SU-DHL-6 (cell line): ENCODE results near the gene DARS2.

ENCODE experiments used
- EZH2phosphoT487 ChIP-seq: fragments of 200-600 bp; sonication (generic), shearing (Covaris generic); conservative IDR thresholded peaks from 2 replicates; pipeline ENCODE4 v1.6.1; 2018; ENCODE audit warnings: mild to moderate bottlenecking, antibody characterized with exemption, low read length, moderate library complexity, mixed read lengths
- TF ChIP-seq, protein P1 (sequence below): fragments of 200-600 bp; sonication (generic); IDR thresholded peaks from one replicate; pipeline ENCODE4 v1.5.1; 2017; ENCODE audit warnings: antibody characterized with exemption, mild to moderate bottlenecking, low read length, moderate library complexity; ENCODE audit not compliant: insufficient read depth, poor library complexity, severe bottlenecking

DNA sequence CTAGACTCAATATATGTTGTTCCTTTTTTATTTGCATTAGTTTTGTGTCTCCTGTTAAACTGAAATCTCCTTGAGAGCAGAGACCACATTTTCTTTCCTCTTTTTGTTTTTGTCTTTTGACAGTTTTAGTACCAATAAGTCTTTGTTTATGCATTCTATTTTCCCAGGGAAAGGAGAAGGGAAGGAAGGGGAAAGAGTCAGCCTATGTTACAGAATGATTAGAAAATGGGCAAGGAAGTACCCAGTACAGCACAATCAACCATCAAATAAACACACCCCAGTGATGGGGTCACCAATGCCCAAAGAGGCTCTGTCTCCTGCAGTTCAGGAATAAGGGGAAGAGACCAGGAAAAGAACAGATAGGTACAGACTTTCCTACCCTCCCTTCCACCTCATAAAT, 53.8 kb downstream of the DARS2 start:
- TF ChIP-seq, protein P1, sequence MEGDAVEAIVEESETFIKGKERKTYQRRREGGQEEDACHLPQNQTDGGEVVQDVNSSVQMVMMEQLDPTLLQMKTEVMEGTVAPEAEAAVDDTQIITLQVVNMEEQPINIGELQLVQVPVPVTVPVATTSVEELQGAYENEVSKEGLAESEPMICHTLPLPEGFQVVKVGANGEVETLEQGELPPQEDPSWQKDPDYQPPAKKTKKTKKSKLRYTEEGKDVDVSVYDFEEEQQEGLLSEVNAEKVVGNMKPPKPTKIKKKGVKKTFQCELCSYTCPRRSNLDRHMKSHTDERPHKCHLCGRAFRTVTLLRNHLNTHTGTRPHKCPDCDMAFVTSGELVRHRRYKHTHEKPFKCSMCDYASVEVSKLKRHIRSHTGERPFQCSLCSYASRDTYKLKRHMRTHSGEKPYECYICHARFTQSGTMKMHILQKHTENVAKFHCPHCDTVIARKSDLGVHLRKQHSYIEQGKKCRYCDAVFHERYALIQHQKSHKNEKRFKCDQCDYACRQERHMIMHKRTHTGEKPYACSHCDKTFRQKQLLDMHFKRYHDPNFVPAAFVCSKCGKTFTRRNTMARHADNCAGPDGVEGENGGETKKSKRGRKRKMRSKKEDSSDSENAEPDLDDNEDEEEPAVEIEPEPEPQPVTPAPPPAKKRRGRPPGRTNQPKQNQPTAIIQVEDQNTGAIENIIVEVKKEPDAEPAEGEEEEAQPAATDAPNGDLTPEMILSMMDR: no peak
- TF ChIP-seq EZH2phosphoT487: no peak
